GM10266 (cell line): ENCODE data around the gene ZBTB32.
"Not testable (repeated sequence)": the region's sequence is repeated elsewhere in the genome, so short reads cannot be mapped to it uniquely, and the experiment has no call there.

Experiments
- DNase-seq: peaks from one replicate; pipeline ENCODE4 v3.0.0; 2012; ENCODE audit errors: extremely low spot score
- TF ChIP-seq, protein P1 (sequence below): IDR thresholded peaks from 2 replicates; pipeline ENCODE4 v1.5.1; 2012; ENCODE audit warnings: mild to moderate bottlenecking, low read depth; ENCODE audit not compliant: control insufficient read depth, insufficient read depth; ENCODE audit errors: missing control alignments

ZBTB32 gene, protein sequence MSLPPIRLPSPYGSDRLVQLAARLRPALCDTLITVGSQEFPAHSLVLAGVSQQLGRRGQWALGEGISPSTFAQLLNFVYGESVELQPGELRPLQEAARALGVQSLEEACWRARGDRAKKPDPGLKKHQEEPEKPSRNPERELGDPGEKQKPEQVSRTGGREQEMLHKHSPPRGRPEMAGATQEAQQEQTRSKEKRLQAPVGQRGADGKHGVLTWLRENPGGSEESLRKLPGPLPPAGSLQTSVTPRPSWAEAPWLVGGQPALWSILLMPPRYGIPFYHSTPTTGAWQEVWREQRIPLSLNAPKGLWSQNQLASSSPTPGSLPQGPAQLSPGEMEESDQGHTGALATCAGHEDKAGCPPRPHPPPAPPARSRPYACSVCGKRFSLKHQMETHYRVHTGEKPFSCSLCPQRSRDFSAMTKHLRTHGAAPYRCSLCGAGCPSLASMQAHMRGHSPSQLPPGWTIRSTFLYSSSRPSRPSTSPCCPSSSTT

DNA sequence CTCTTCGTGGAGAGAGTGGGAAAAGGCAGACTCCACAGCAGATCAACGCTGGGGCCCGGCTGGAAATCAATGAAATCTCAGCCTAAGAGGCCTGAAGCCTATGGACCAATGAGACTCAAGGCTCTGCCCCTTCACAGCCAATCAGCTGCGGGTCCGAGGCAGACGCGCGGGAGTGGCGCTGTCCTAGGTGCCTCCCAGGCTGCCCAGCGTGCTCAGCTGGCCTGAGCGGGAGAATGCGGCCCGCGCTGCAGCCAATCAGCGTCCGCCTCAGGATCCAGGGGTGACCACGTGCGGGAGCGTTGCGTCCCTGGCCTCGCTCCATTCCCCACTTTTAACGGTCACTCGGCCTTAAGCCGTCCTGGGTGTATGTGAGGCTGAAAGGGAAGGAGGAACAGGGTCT, at the start of gene ZBTB32:
Gene ZBTB32, plus strand, starts transcription at position 341 of the 400 bp plus-strand sequence. CDS start 10,069 bp downstream, outside the sequence.
- TF ChIP-seq, protein P1, sequence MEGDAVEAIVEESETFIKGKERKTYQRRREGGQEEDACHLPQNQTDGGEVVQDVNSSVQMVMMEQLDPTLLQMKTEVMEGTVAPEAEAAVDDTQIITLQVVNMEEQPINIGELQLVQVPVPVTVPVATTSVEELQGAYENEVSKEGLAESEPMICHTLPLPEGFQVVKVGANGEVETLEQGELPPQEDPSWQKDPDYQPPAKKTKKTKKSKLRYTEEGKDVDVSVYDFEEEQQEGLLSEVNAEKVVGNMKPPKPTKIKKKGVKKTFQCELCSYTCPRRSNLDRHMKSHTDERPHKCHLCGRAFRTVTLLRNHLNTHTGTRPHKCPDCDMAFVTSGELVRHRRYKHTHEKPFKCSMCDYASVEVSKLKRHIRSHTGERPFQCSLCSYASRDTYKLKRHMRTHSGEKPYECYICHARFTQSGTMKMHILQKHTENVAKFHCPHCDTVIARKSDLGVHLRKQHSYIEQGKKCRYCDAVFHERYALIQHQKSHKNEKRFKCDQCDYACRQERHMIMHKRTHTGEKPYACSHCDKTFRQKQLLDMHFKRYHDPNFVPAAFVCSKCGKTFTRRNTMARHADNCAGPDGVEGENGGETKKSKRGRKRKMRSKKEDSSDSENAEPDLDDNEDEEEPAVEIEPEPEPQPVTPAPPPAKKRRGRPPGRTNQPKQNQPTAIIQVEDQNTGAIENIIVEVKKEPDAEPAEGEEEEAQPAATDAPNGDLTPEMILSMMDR: no peak
- no peak for DNase-seq

DNA sequence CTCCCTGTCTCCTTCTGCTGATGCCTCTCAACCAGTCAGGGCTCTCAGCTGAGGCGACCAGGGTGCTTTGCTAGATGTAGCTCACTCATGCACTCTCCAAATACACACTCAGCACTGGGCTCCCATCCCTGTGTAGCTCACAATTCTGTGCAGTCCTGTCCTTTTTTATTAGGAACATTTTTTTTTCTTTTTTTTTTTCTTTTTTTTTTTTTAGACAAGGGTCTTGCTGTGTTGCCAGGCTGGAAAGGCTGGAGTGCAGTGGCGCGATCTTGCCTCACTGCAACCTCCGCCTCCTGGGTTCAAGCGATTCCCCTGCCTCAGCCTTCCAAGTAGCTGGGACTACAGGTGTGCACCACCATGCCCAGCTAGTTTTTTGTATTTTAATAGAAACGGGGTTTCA, 49.5 kb upstream of the ZBTB32 start:
- not testable (repeated sequence) for DNase-seq

DNA sequence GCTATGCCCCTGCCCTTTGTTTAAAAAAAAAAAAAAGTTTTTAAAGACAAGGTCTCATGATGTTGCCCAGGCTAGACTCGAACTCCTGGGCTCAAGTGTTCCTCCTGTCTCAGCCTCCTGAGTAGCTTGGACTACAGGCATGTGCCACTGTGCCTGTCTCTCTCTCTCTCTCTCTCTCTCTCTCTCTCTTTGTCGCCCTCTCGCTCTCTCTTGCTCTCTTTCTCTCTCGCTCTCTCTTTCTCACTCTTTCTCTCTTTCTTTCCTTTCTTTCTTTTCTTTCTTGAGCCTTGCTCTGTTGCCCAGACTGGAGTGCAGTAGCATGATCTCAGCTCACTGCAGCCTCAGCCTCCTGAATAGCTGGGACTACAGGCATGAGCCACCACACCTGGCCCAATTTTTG, 48.8 kb upstream of the ZBTB32 start:
- DNase-seq: no peak
- TF ChIP-seq, protein P1: no peak

DNA sequence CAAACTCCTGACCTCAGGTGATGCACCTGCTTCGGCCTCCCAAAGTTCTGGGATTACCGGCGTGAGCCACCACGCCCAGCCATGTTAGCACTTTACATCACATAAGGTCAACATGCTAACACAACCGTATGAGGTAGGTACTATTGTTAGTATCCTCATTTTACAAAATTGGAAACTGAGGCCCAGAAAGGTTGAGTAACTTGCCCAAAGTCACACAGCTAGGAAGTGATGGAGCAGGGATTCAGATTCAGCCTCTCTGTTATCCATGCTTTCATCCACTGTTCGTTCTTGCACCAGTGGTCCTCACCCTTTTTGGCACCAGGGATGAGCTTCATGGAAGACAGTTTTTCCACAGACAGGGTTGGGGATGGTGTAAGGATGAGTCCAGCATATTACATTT, 47.7 kb upstream of the ZBTB32 start:
- no peak for DNase-seq

DNA sequence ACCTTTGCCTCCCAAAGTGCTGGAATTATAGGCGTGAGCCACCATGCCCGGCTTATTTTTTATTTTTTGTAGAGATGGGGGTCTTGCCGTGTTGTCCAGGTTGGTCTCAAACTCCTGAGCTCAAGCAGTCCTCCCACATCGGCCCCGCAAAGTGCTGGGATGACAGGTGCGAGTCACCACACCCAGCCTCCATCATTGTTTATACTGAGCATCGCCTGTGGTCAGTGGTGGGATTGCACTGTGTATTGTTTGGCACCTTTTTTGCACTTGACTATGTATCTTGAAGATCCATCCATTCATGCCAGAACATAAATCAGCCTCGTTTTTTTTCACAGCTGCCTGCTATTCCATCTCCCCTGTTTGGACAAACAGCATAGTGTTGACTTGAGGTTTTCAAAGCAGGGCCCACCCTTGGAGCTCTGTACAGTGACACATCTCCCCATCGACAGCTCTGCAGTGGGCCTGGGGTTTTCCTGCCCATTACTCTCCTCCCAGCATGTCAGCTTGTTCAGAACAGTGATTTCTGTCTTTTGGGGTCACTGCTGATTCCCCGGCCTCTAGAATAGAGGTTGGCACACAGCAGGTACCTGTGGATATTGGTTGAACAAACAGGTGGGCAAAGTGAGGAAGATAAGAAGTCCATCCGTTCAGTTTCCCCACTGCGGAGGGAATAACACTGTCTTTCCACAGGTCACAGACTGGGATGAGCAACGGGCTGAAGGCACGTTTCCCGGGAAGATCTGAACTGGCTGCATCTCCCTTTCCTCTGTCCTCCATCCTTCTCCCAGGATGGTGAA, 46.3 kb upstream of the ZBTB32 start:
- no peak for DNase-seq
- TF ChIP-seq, protein P1: no peak

More for the DNA sequence above, 47.7 kb upstream of the ZBTB32 start:
- TF ChIP-seq, protein P1: no peak

DNA sequence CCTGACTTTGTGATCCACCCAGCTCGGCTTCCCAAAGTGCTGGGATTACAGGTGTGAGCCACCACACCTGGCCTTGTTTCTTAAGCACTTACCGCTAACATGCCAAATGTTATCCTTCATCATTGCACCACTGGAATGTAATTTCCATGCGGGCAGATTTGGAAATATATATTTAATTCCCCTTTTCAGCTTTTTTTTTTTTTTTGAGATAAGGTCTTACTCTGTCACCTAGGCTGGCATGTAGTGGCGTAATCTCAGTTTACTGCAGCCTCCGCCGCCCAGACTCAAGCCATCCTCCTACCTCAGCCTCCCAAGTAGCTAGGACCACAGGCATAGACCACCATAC, 42.4 kb upstream of the ZBTB32 start:
- TF ChIP-seq, protein P1: no peak
- DNase-seq: no peak

DNA sequence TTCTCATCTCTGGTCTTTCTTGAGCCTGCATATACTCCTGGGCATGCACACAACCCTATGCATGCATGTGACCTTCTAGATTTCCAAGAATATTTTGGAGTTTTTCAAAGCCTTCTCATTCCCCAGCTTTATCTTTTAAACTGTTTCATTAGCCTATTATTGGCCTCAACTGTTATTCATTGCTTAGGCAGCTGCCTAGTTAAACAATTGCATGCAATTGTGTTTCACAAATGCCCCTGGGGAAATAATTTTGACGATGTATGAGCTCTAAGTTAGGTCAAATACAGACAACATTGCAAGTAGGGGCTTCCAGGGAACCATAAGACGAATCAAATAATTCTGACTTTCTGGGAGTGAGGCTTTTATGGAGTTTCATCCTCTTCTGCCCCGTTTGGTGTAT, 40.4 kb upstream of the ZBTB32 start:
- TF ChIP-seq, protein P1: no peak
- DNase-seq: no peak
